Cardiac muscle cell (in vitro differentiated cells and primary cell): ENCODE results near the gene RASGRF2. TPM values are rescaled to one million over a fixed set of nuclear protein-coding genes. Genes with fewer than 3 reads are reported as not detected.

Source experiments
- DNase-seq, 2 donors: peaks; one replicate each; pipeline versions ENCODE4 v3.0.0 to v3.0.0-alpha.2; 2010 to 2017; ENCODE audit warnings: low read depth in 1 of 2, low spot score in 1 of 2
- H3K27ac ChIP-seq: fragments of 200-600 bp; sonication (generic); 2 replicates; pipeline ENCODE4 v1.5.1; 2016
- H3K27me3 ChIP-seq: fragments of 200-600 bp; sonication (generic); 2 replicates; pipeline ENCODE4 v1.6.0; 2016; ENCODE audit warnings: control low read depth
- H3K36me3 ChIP-seq: fragments of 200-600 bp; sonication (generic); 2 replicates; pipeline ENCODE4 v1.5.1; 2016; ENCODE audit warnings: control low read depth
- H3K4me1 ChIP-seq: fragments of 200-600 bp; sonication (generic); 2 replicates; pipeline ENCODE4 v1.8.1; 2017; ENCODE audit warnings: low read depth, mild to moderate bottlenecking, mixed run types
- H3K4me3 ChIP-seq: fragments of 200-600 bp; sonication (generic); 2 replicates; pipeline ENCODE4 v1.5.1; 2016; ENCODE audit warnings: mild to moderate bottlenecking
- H3K9me3 ChIP-seq: fragments of 200-600 bp; sonication (generic); 2 replicates; pipeline ENCODE4 v1.5.1; 2017; ENCODE audit warnings: low read depth, mild to moderate bottlenecking, control low read depth
- CTCF ChIP-seq: IDR thresholded peaks from 2 replicates; pipeline ENCODE4 v1.5.1; 2012; ENCODE audit warnings: low read depth, mild to moderate bottlenecking, low read length
- polyA plus RNA-seq: library from polyadenylated mRNA; unstranded; fragments of >200 nt; fragmentation: Nextera tagmentation; extraction: Ambion mirVana; gene quantifications from 2 replicates; pipeline ENCODE4 v1.2.1, GENCODE V29; 2016
- total RNA-seq: library from RNA; depleted of rRNA; stranded (reverse); fragments of >200 nt; gene quantifications from 2 replicates; pipeline ENCODE4 v1.2.3, GENCODE V29; 2016

Gene RASGRF2
- total and polyA plus RNA-seq, 2 experiments from 2014 or later: 0.06 to 0.33 TPM

- no peak for TF ChIP-seq CTCF
Measured at GRCh38 chr5:81179959-81180358, 219.8 kb downstream of the RASGRF2 start.

GRCh38 chr5:81180780-81181460 is 220.8 kb downstream of the RASGRF2 start:
- Histone ChIP-seq H3K4me1 (no peaks in the 10 kb centered on the region), H3K4me3 (no peak overlapping the region), H3K9me3 (no peaks in the 10 kb centered on the region), H3K27ac (no peak overlapping the region), H3K36me3 (no peaks in the 10 kb centered on the region), H3K27me3 (no peaks in the 10 kb centered on the region)
- TF ChIP-seq CTCF: no peak
- no peak for DNase-seq

More at GRCh38 chr5:81179959-81180358, 219.8 kb downstream of the RASGRF2 start:
- DNase-seq: no peak
- H3K27ac ChIP-seq: no peak overlapping the region
- H3K4me3 ChIP-seq: no peak overlapping the region
- H3K9me3 ChIP-seq: no peaks in the 10 kb centered on the region
- H3K4me1 ChIP-seq: peaks cover 4% of the 10 kb centered on the region
- H3K27me3 ChIP-seq: no peaks in the 10 kb centered on the region
- no peaks in the 10 kb centered on the region for H3K36me3 ChIP-seq

GRCh38 chr5:81181576-81182316 is 221.6 kb downstream of the RASGRF2 start:
- Histone ChIP-seq H3K27me3 (no peaks in the 10 kb centered on the region), H3K36me3 (no peaks in the 10 kb centered on the region), H3K9me3 (no peaks in the 10 kb centered on the region), H3K27ac (no peak overlapping the region), H3K4me1 (no peaks in the 10 kb centered on the region), H3K4me3 (no peak overlapping the region)
- DNase-seq: no peak
- TF ChIP-seq CTCF: no peak

GRCh38 chr5:81182396-81183390 is 222.5 kb downstream of the RASGRF2 start:
- H3K27ac ChIP-seq: no peak overlapping the region

More at GRCh38 chr5:81182396-81183390, 222.5 kb downstream of the RASGRF2 start:
- no peaks in the 10 kb centered on the region for H3K36me3 ChIP-seq
- TF ChIP-seq CTCF: no peak
- H3K9me3 ChIP-seq: no peaks in the 10 kb centered on the region
- no peak for DNase-seq
- peaks cover 3% of the 10 kb centered on the region for H3K4me1 ChIP-seq
- no peak overlapping the region for H3K4me3 ChIP-seq
- no peaks in the 10 kb centered on the region for H3K27me3 ChIP-seq
